Fibroblast of the aortic adventitia (primary cell): ENCODE results near the gene FA2H. TPM values are rescaled to one million over a fixed set of nuclear protein-coding genes. Genes with fewer than 3 reads are reported as not detected.
"Not testable (repeated sequence)": the region's sequence is repeated elsewhere in the genome, so short reads cannot be mapped to it uniquely, and the experiment has no call there.

ENCODE experiments used
- DNase-seq: peaks from one replicate; pipeline ENCODE4 v3.0.0-alpha.2; 2010; ENCODE audit warnings: low read depth
- H3K4me3 ChIP-seq: 2 replicates; pipeline ENCODE4 v1.5.1; 2011; ENCODE audit warnings: low read depth, mild to moderate bottlenecking, control low read depth, low read length, moderate library complexity
- CTCF ChIP-seq: IDR thresholded peaks from 2 replicates; pipeline ENCODE4 v1.5.1; 2011; ENCODE audit warnings: mild to moderate bottlenecking, low read length, control low read depth, inconsistent platforms; ENCODE audit not compliant: insufficient read depth
- total RNA-seq: library from RNA; depleted of rRNA; stranded (reverse); fragments of >200 nt; gene quantifications from 2 replicates; pipeline ENCODE4 v1.2.3, GENCODE V29; 2012; ENCODE audit warnings: low replicate concordance

Gene FA2H
- total RNA-seq, 1 donor, result not detected

DNA sequence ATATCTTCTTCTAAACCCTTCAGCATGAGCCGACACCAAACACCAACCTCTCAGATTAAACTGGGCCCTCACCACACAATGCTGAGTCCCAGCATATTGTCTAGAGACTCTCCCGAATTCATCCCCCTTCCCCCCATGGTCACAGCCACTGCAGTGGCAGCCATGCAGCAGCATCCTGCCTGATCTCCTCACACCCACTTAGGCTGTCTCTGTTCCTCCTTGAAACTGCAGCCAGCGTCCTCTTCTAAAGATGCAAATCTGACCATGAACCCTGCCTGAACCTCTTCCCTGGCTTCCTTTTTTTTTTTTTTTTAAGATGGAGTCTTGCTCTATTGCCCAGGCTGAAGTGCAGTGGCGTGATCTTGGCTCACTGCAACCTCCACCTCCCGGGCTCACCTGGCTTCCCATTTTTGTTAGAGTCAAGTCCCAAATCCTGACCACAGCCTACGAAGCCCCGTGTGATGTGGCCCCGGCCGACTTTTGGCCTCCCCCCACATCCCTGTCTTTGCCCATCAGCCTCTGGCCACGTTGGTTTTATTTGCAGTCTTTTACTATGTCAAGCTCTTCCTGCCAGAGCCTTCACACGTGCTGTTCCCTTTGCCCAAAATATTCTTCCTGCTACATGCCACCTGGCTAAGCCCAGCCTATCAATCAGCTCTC is 2.8 kb downstream of the FA2H start:
- no peak for DNase-seq
- H3K4me3 ChIP-seq, result no peak overlapping the region
- no peak for TF ChIP-seq CTCF

GRCh38 chr16:74770831-74771526 is 3.6 kb downstream of the FA2H start:
- H3K4me3 ChIP-seq, result no peak overlapping the region
- no peak for TF ChIP-seq CTCF
- DNase-seq, result no peak

- no peak for TF ChIP-seq CTCF
- DNase-seq, result no peak
- H3K4me3 ChIP-seq, result no peak overlapping the region
These were observed 4.9 kb downstream of the FA2H start for GRCh38 chr16:74769586-74770190.

- no peak for DNase-seq
- TF ChIP-seq CTCF, result no peak
These were observed 6.4 kb downstream of the FA2H start for GRCh38 chr16:74768239-74768638.

GRCh38 chr16:74767749-74768148 is 6.9 kb downstream of the FA2H start:
- no peak for DNase-seq
- H3K4me3 ChIP-seq, result no peak overlapping the region
- TF ChIP-seq CTCF, result no peak

More at GRCh38 chr16:74768239-74768638, 6.4 kb downstream of the FA2H start:
- no peak overlapping the region for H3K4me3 ChIP-seq

- TF ChIP-seq CTCF, result no peak
- DNase-seq, result no peak
- H3K4me3 ChIP-seq, result no peak overlapping the region
These were observed 7.9 kb downstream of the FA2H start for GRCh38 chr16:74766729-74767128.

DNA sequence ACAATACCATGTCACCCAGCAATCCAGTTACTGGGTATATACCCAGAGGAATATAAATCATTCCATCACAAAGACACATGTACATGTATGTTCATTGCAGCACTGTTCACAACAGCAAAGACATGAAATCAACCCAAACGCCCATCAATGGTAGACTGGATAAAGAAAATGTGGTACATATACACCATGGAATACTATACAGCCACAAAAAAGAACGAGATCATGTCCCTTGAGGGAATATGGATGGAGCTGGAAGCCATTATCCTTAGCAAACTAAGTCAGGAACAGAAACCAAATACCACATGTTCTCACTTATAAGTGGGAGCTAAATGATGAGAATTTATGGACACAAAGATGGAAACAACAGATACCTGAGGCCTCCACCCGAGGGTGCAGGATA is 10.4 kb downstream of the FA2H start:
- DNase-seq, H3K4me3 ChIP-seq: not testable (repeated sequence)
